H9 (cell line): Measurements from ENCODE around the gene UMPS. TPM values are rescaled to one million over a fixed set of nuclear protein-coding genes. Genes with fewer than 3 reads are reported as not detected.

Experiments used
- DNase-seq: peaks from one replicate; pipeline ENCODE4 v3.0.0-alpha.2; 2017
- H2AFZ ChIP-seq: one replicate; pipeline ENCODE4 v1.6.1; 2013; ENCODE audit warnings: mild to moderate bottlenecking, low read length, control low read depth, moderate library complexity
- H2AK5ac ChIP-seq: 2 replicates; pipeline ENCODE4 v1.6.1; 2013; ENCODE audit warnings: low read length, control low read depth, mixed read lengths; ENCODE audit not compliant: insufficient read length
- H2BK120ac ChIP-seq: one replicate; pipeline ENCODE4 v1.6.1; 2013; ENCODE audit warnings: low read depth, mild to moderate bottlenecking, low read length, control low read depth, inconsistent platforms; ENCODE audit not compliant: poor library complexity, severe bottlenecking
- H2BK12ac ChIP-seq: 2 replicates; pipeline ENCODE4 v1.6.1; 2013; ENCODE audit warnings: low read length, control low read depth, mixed read lengths, low read depth; ENCODE audit not compliant: insufficient read length
- H2BK15ac ChIP-seq: 2 replicates; pipeline ENCODE4 v1.6.1; 2013; ENCODE audit warnings: low read depth, low read length, control low read depth
- H2BK20ac ChIP-seq: one replicate; pipeline ENCODE4 v1.6.1; 2013; ENCODE audit warnings: low read depth, mild to moderate bottlenecking, low read length, control low read depth, inconsistent platforms; ENCODE audit not compliant: poor library complexity, severe bottlenecking
- H2BK5ac ChIP-seq: 2 replicates; pipeline ENCODE4 v1.6.1; 2013; ENCODE audit warnings: low read length, control low read depth, mixed read lengths; ENCODE audit not compliant: insufficient read length
- H3K14ac ChIP-seq: 2 replicates; pipeline ENCODE4 v1.6.1; 2013; ENCODE audit warnings: low read length, control low read depth; ENCODE audit not compliant: insufficient read depth
- H3K18ac ChIP-seq: 2 replicates; pipeline ENCODE4 v1.6.1; 2013; ENCODE audit warnings: low read depth, mild to moderate bottlenecking, mixed read lengths, low read length, control low read depth; ENCODE audit not compliant: insufficient read length
- H3K23ac ChIP-seq: 2 replicates; pipeline ENCODE4 v1.6.1; 2013; ENCODE audit warnings: low read length, control low read depth, mixed read lengths, low read depth; ENCODE audit not compliant: insufficient read length
- H3K23me2 ChIP-seq: 2 replicates; pipeline ENCODE4 v1.6.1; 2013; ENCODE audit warnings: low read depth, mild to moderate bottlenecking, mixed read lengths, low read length, control low read depth; ENCODE audit not compliant: insufficient read length, poor library complexity, severe bottlenecking
- H3K27ac ChIP-seq: 2 replicates; pipeline ENCODE4 v1.5.1; 2013; ENCODE audit warnings: low read length, control low read depth, mixed read lengths, low read depth; ENCODE audit not compliant: insufficient read length
- H3K27me3 ChIP-seq: 2 replicates; pipeline ENCODE4 v1.6.1; 2013; ENCODE audit warnings: low read length, control low read depth, inconsistent platforms; ENCODE audit not compliant: insufficient read depth
- H3K4ac ChIP-seq: 2 replicates; pipeline ENCODE4 v1.6.1; 2013; ENCODE audit warnings: low read depth, mild to moderate bottlenecking, control low read depth, inconsistent platforms, low read length, moderate library complexity
- H3K4me1 ChIP-seq: 2 replicates; pipeline ENCODE4 v1.6.1; 2013; ENCODE audit warnings: low read length, control low read depth, inconsistent platforms; ENCODE audit not compliant: insufficient read depth
- H3K4me2 ChIP-seq: 2 replicates; pipeline ENCODE4 v1.6.1; 2013; ENCODE audit warnings: low read length, control low read depth, mixed read lengths; ENCODE audit not compliant: insufficient read length, insufficient read depth
- H3K56ac ChIP-seq: 2 replicates; pipeline ENCODE4 v1.6.1; 2013; ENCODE audit warnings: low read depth, mild to moderate bottlenecking, mixed read lengths, low read length, control low read depth; ENCODE audit not compliant: insufficient read length
- H3K79me1 ChIP-seq: 2 replicates; pipeline ENCODE4 v1.6.1; 2013; ENCODE audit warnings: low read depth, mild to moderate bottlenecking, moderate library complexity, low read length, control low read depth, inconsistent platforms; ENCODE audit not compliant: insufficient read depth, poor library complexity, severe bottlenecking
- H3K79me2 ChIP-seq: 2 replicates; pipeline ENCODE4 v1.6.1; 2013; ENCODE audit warnings: low read length, control low read depth, inconsistent platforms; ENCODE audit not compliant: insufficient read depth
- H3K9ac ChIP-seq: 2 replicates; pipeline ENCODE4 v1.6.1; 2013; ENCODE audit warnings: low read length, control low read depth, mixed read lengths; ENCODE audit not compliant: insufficient read length; ENCODE audit errors: extremely low read depth
- H3K9me3 ChIP-seq: one replicate; pipeline ENCODE4 v1.6.1; 2013; ENCODE audit warnings: low read depth, low read length, inconsistent platforms; ENCODE audit not compliant: control insufficient read depth
- H3T11ph ChIP-seq: one replicate; pipeline ENCODE4 v1.6.1; 2013; ENCODE audit warnings: mild to moderate bottlenecking, low read length, control low read depth, inconsistent platforms
- H4K20me1 ChIP-seq: one replicate; pipeline ENCODE4 v1.6.1; 2013; ENCODE audit not compliant: control insufficient read depth, insufficient read length, insufficient read depth
- H4K5ac ChIP-seq: 2 replicates; pipeline ENCODE4 v1.6.1; 2013; ENCODE audit warnings: low read depth, mild to moderate bottlenecking, mixed read lengths, low read length, control low read depth; ENCODE audit not compliant: insufficient read length
- H4K8ac ChIP-seq: replicated peaks from 2 replicates; pipeline ENCODE4 v1.6.1; 2013; ENCODE audit warnings: low read length, control low read depth, mixed read lengths, low read depth; ENCODE audit not compliant: insufficient read length
- H4K91ac ChIP-seq: 2 replicates; pipeline ENCODE4 v1.6.1; 2013; ENCODE audit warnings: low read depth, mild to moderate bottlenecking, moderate library complexity, mixed read lengths, low read length, control low read depth; ENCODE audit not compliant: insufficient read length
- H3K27ac Mint-ChIP-seq, 3 experiments: 2 replicates in 2 of 3; 3 replicates in 1 of 3; pipeline ENCODE4 v1.8.0; 2020 to 2021; ENCODE audit warnings: mixed read lengths in 3 of 3, mild to moderate bottlenecking in 1 of 3, moderate library complexity in 1 of 3
- H3K27me3 Mint-ChIP-seq: 2 replicates; pipeline ENCODE4 v1.8.0; 2021; ENCODE audit warnings: low read depth, mild to moderate bottlenecking, moderate library complexity, mixed read lengths
- H3K36me3 Mint-ChIP-seq, 3 experiments: 2 replicates in 2 of 3; 3 replicates in 1 of 3; pipeline ENCODE4 v1.8.0; 2020 to 2021; ENCODE audit warnings: low read depth in 3 of 3, mixed read lengths in 3 of 3; ENCODE audit not compliant: insufficient read depth in 1 of 3
- H3K4me1 Mint-ChIP-seq, 2 experiments: 2 replicates each; pipeline ENCODE4 v1.8.0; 2020; ENCODE audit warnings: mixed read lengths in 2 of 2
- H3K4me3 Mint-ChIP-seq, 2 experiments: 2 replicates in 1 of 2; 3 replicates in 1 of 2; pipeline ENCODE4 v1.8.0; 2020 to 2021; ENCODE audit warnings: mild to moderate bottlenecking in 2 of 2, mixed read lengths in 2 of 2, moderate library complexity in 1 of 2
- H3K9me3 Mint-ChIP-seq, 2 experiments: 2 replicates in 1 of 2; 3 replicates in 1 of 2; pipeline ENCODE4 v1.8.0; 2020; ENCODE audit warnings: mild to moderate bottlenecking in 2 of 2, mixed read lengths in 2 of 2, moderate library complexity in 1 of 2
- CTCF ChIP-seq: fragments of 200-600 bp; sonication (generic); conservative IDR thresholded peaks from 3 replicates; pipeline ENCODE4 v1.8.0; 2021; ENCODE audit warnings: antibody characterized with exemption, mild to moderate bottlenecking
- WGBS: extraction: QIAGEN DNeasy Blood & Tissue Kit; methylation state at CpG from one replicate; pipeline ENCODE4 v1.1.7; 2013; ENCODE audit warnings: missing lambda C conversion rate, low lambda C conversion rate, mixed read lengths; ENCODE audit not compliant: insufficient read length; ENCODE audit errors: extremely low coverage; 5-methylcytosine and 5-hydroxymethylcytosine counted together
- total RNA-seq: library from RNA; stranded (reverse); gene quantifications from 2 replicates; pipeline ENCODE4 v1.2.1, GENCODE V29; 2021

UMPS gene
- total RNA-seq, 1 experiment from 2014 or later, result 65.4 TPM

DNA sequence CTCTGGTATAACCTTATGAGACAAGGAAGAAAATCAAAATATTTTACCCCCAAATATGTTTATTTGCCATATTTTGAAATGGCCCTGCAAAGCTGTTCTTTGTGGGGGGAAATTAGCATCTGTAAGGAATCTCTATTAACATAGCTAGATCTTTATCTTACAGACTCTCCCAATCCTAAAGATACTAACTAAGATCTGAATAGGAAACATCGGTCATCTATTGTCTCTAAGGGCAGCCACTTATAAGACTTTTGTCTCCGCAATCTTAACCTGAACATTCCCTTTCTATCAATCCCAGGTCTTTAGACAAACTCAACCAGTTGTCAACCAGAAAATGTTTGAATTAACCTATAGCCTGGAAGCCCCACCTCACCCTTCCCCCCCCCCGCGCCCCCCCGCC lies 21.2 kb downstream of the UMPS start:
- no peak for DNase-seq
- H3K27me3 Mint-ChIP-seq, result no peaks in the 10 kb centered on the region; the same call in none of the 2 replicates
- no peak overlapping the region for H4K91ac ChIP-seq
- no peak overlapping the region for H3K27ac ChIP-seq
- no peaks in the 10 kb centered on the region for H3K79me1 ChIP-seq
- H3K27me3 ChIP-seq, result no peaks in the 10 kb centered on the region
- no peaks in the 10 kb centered on the region for H3K79me2 ChIP-seq
- H3T11ph ChIP-seq, result no peak overlapping the region
- no peaks in the 10 kb centered on the region for H3K4me1 ChIP-seq
- H3K9me3 ChIP-seq, result no peaks in the 10 kb centered on the region
- no peak overlapping the region for H3K4me2 ChIP-seq
- H3K9me3 Mint-ChIP-seq, result peaks cover 11 to 14% of the 10 kb centered on the region in 2 experiments; a peak in 4 of 5 replicates
- no peak overlapping the region for H3K4ac ChIP-seq
- no peak overlapping the region for H2BK5ac ChIP-seq
- H4K8ac ChIP-seq, result no peak overlapping the region
- no peaks in the 10 kb centered on the region for H4K20me1 ChIP-seq
- no peak overlapping the region for H3K18ac ChIP-seq
- H3K4me1 Mint-ChIP-seq, result peaks cover 28 to 31% of the 10 kb centered on the region in 2 experiments
- no peak overlapping the region for H3K4me3 Mint-ChIP-seq
- no peak overlapping the region for H2BK12ac ChIP-seq
- no peak overlapping the region for H2BK120ac ChIP-seq
- H3K56ac ChIP-seq, result no peak overlapping the region
- no peaks in the 10 kb centered on the region for H3K23me2 ChIP-seq
- no peak overlapping the region for H2AK5ac ChIP-seq
- H2AFZ ChIP-seq, result no peak overlapping the region
- no peak overlapping the region for H3K14ac ChIP-seq
- no peak overlapping the region; a peak in 1 of 7 replicates for H3K27ac Mint-ChIP-seq
- TF ChIP-seq CTCF, result no peak
- H3K23ac ChIP-seq, result no peak overlapping the region
- H3K9ac ChIP-seq, result no peak overlapping the region
- no peak overlapping the region for H2BK15ac ChIP-seq
- no peak overlapping the region for H4K5ac ChIP-seq
- peaks cover 15 to 22% (median 22%) of the 10 kb centered on the region in 3 experiments; a peak in 6 of 7 replicates for H3K36me3 Mint-ChIP-seq
- H2BK20ac ChIP-seq, result no peak overlapping the region
- WGBS, result no CpG with 5 or more reads among the region's 5 CpGs
